Loucy (cell line): ENCODE results near the gene DKK3.

Experiments used
- CTCF ChIP-seq: fragments of 200-600 bp; sonication (generic); conservative IDR thresholded peaks from 2 replicates; pipeline ENCODE4 v1.5.1; 2014; ENCODE audit warnings: mild to moderate bottlenecking, antibody characterized with exemption, low read length
- EZH2phosphoT487 ChIP-seq: fragments of 200-600 bp; IDR thresholded peaks from 2 replicates; pipeline ENCODE4 v1.6.1; 2018; ENCODE audit warnings: antibody characterized with exemption, mild to moderate bottlenecking, moderate library complexity, borderline replicate concordance

GRCh38 chr11:11961399-11962028 lies 46.9 kb downstream of the DKK3 start:
- TF ChIP-seq CTCF, result no peak
- TF ChIP-seq EZH2phosphoT487, result no peak
